Measurements from ENCODE around the gene NFKBIE.

DNA sequence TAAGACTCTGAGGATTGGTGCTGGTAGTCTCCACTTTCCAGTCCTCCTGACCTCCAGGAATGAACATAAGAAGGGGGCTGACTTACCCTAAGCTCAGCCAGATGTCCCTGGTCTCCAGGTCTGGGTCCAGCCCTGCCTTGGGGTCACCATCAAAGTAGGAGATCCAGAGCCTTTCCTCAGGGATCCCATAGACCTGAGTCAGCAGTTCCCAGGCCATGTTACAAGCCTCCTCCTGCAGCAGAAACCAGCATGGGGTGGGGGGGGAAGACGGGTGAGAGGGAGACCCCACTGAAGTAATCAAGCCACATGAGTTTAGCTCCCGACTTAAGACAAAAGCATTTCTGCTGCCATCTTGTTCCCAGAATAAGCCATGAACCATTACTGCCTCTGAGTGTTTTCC lies 46.0 kb upstream of the NFKBIE start:
- TF ChIP-seq TAF1 (IDR thresholded peaks at IDR 0.05; ENCODE audit: low read depth) = no peak
- no peak for TF ChIP-seq EZH2 (IDR thresholded peaks at IDR 0.05; ENCODE audit: borderline replicate concordance, insufficient read depth, low read length, poor library complexity, severe bottlenecking)
- TF ChIP-seq SMC3 (conservative IDR thresholded peaks at IDR 0.05; ENCODE audit: poor library complexity) = no peak
- TF ChIP-seq, protein P1, sequence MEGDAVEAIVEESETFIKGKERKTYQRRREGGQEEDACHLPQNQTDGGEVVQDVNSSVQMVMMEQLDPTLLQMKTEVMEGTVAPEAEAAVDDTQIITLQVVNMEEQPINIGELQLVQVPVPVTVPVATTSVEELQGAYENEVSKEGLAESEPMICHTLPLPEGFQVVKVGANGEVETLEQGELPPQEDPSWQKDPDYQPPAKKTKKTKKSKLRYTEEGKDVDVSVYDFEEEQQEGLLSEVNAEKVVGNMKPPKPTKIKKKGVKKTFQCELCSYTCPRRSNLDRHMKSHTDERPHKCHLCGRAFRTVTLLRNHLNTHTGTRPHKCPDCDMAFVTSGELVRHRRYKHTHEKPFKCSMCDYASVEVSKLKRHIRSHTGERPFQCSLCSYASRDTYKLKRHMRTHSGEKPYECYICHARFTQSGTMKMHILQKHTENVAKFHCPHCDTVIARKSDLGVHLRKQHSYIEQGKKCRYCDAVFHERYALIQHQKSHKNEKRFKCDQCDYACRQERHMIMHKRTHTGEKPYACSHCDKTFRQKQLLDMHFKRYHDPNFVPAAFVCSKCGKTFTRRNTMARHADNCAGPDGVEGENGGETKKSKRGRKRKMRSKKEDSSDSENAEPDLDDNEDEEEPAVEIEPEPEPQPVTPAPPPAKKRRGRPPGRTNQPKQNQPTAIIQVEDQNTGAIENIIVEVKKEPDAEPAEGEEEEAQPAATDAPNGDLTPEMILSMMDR (IDR thresholded peaks at IDR 0.05; ENCODE audit: poor library complexity, severe bottlenecking) = no peak
- TF ChIP-seq, protein P2, sequence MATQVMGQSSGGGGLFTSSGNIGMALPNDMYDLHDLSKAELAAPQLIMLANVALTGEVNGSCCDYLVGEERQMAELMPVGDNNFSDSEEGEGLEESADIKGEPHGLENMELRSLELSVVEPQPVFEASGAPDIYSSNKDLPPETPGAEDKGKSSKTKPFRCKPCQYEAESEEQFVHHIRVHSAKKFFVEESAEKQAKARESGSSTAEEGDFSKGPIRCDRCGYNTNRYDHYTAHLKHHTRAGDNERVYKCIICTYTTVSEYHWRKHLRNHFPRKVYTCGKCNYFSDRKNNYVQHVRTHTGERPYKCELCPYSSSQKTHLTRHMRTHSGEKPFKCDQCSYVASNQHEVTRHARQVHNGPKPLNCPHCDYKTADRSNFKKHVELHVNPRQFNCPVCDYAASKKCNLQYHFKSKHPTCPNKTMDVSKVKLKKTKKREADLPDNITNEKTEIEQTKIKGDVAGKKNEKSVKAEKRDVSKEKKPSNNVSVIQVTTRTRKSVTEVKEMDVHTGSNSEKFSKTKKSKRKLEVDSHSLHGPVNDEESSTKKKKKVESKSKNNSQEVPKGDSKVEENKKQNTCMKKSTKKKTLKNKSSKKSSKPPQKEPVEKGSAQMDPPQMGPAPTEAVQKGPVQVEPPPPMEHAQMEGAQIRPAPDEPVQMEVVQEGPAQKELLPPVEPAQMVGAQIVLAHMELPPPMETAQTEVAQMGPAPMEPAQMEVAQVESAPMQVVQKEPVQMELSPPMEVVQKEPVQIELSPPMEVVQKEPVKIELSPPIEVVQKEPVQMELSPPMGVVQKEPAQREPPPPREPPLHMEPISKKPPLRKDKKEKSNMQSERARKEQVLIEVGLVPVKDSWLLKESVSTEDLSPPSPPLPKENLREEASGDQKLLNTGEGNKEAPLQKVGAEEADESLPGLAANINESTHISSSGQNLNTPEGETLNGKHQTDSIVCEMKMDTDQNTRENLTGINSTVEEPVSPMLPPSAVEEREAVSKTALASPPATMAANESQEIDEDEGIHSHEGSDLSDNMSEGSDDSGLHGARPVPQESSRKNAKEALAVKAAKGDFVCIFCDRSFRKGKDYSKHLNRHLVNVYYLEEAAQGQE (IDR thresholded peaks at IDR 0.05; ENCODE audit: borderline replicate concordance) = no peak
- no peak for TF ChIP-seq MXI1 (conservative IDR thresholded peaks at IDR 0.05; ENCODE audit: poor library complexity, severe bottlenecking)
